Natural killer cell (primary cell): Measurements from ENCODE around the gene BCAS3. TPM values are rescaled to one million over a fixed set of nuclear protein-coding genes. Genes with fewer than 3 reads are reported as not detected.

Source experiments
- ATAC-seq, 3 donors: fragments of 150-1000 bp in 2 of 3; fragments of 200-7000 bp in 1 of 3; cut with Tn5 transposase; 1 replicate in 1 of 3; 2 replicates in 2 of 3; pipeline ENCODE4 v1.10.0; 2021; ENCODE audit warnings: mild to moderate bottlenecking in 2 of 3, moderate library complexity in 2 of 3
- DNase-seq, 2 donors: peaks; one replicate each; pipeline versions ENCODE4 v3.0.0 to v3.0.0-alpha.2; 2013 to 2021; ENCODE audit warnings: mixed read lengths in 1 of 2
- H3K27ac ChIP-seq: one replicate; pipeline ENCODE4 v1.5.1; 2013; ENCODE audit warnings: mild to moderate bottlenecking, low read length
- H3K27me3 ChIP-seq: one replicate; pipeline ENCODE4 v1.6.1; 2013; ENCODE audit warnings: low read length; ENCODE audit not compliant: control insufficient read depth, insufficient read depth
- H3K36me3 ChIP-seq: one replicate; pipeline ENCODE4 v1.6.1; 2013; ENCODE audit warnings: low read length; ENCODE audit not compliant: control insufficient read depth, insufficient read depth
- H3K4me1 ChIP-seq: one replicate; pipeline ENCODE4 v1.6.1; 2013; ENCODE audit warnings: low read length; ENCODE audit not compliant: control insufficient read depth, insufficient read depth
- H3K4me3 ChIP-seq: one replicate; pipeline ENCODE4 v1.5.1; 2013; ENCODE audit warnings: low read length
- H3K9me3 ChIP-seq: one replicate; pipeline ENCODE4 v1.6.1; 2013; ENCODE audit warnings: low read length; ENCODE audit not compliant: control insufficient read depth, insufficient read depth
- H3K27ac Mint-ChIP-seq, 2 donors: one replicate each; pipeline ENCODE4 v1.8.0; 2022; ENCODE audit warnings: mild to moderate bottlenecking in 2 of 2, mixed read lengths in 2 of 2, moderate library complexity in 1 of 2
- H3K27me3 Mint-ChIP-seq, 2 donors: one replicate each; pipeline ENCODE4 v1.8.0; 2022; ENCODE audit warnings: low read depth in 2 of 2, mixed read lengths in 2 of 2
- H3K36me3 Mint-ChIP-seq: one replicate; pipeline ENCODE4 v1.8.0; 2022; ENCODE audit warnings: mixed read lengths
- H3K4me1 Mint-ChIP-seq, 2 donors: one replicate each; pipeline ENCODE4 v1.8.0; 2022; ENCODE audit warnings: mixed read lengths in 2 of 2
- H3K4me3 Mint-ChIP-seq: one replicate; pipeline ENCODE4 v1.8.0; 2022; ENCODE audit warnings: mild to moderate bottlenecking, moderate library complexity, mixed read lengths
- H3K9me3 Mint-ChIP-seq, 2 donors: one replicate each; pipeline ENCODE4 v1.8.0; 2022; ENCODE audit warnings: mixed read lengths in 2 of 2
- CTCF ChIP-seq: fragments of 200-600 bp; IDR thresholded peaks from one replicate; pipeline ENCODE4 v1.8.0; 2022; ENCODE audit warnings: antibody characterized with exemption
- WGBS: methylation state at CpG from one replicate; pipeline ENCODE4 v1.1.7; 2013; ENCODE audit warnings: missing lambda C conversion rate; ENCODE audit not compliant: insufficient coverage; 5-methylcytosine and 5-hydroxymethylcytosine counted together
- intact Hi-C: fragments of 100-400 bp; cut with micrococcal nuclease; formaldehyde crosslinking; loops from one replicate; pipeline ENCODE4 v1.14.2; 2022
- total RNA-seq, 4 donors: library from RNA; stranded (reverse); fragments of 120-200 nt in 1 of 4; gene quantifications; one replicate each; pipeline versions ENCODE4 v1.2.3 to v1.2.4, GENCODE V29; 2013 to 2022

The BCAS3 gene
- total RNA-seq, 3 donors from 2014 or later (not counting 1 experiment from before 2014, with no cell fraction given), result 60.5 to 87.8 (median 72.0) TPM

- DNase-seq (no peak), ATAC-seq (no peak)
- TF ChIP-seq CTCF, result no peak
- H3K27me3 Mint-ChIP-seq, result no peaks in the 10 kb centered on the region
- no peak overlapping the region for H3K4me3 Mint-ChIP-seq
- peak overlapping the region in 1 of 2 donors; percentile 56 for H3K27ac Mint-ChIP-seq
- Histone ChIP-seq H3K9me3 (no peaks in the 10 kb centered on the region), H3K36me3 (no peaks in the 10 kb centered on the region), H3K27ac (no peak overlapping the region), H3K27me3 (no peaks in the 10 kb centered on the region), H3K4me1 (no peaks in the 10 kb centered on the region), H3K4me3 (no peak overlapping the region)
- intact Hi-C loops, result no loop called here
- peaks cover 10 to 14% of the 10 kb centered on the region in 2 donors for H3K4me1 Mint-ChIP-seq
- 62% methylated on average over 4 of the region's 4 CpGs for WGBS
- H3K36me3 Mint-ChIP-seq, result no peaks in the 10 kb centered on the region
- H3K9me3 Mint-ChIP-seq, result no peaks in the 10 kb centered on the region
These were observed 63.4 kb downstream of the BCAS3 start for GRCh38 chr17:60741031-60741430.

- no peaks in the 10 kb centered on the region for H3K4me1 ChIP-seq
- intact Hi-C loops, result no loop called here
- H3K4me3 ChIP-seq, result no peak overlapping the region
- no peaks in the 10 kb centered on the region for H3K9me3 Mint-ChIP-seq
- H3K36me3 Mint-ChIP-seq, result no peaks in the 10 kb centered on the region
- H3K27me3 Mint-ChIP-seq, result no peaks in the 10 kb centered on the region
- H3K4me1 Mint-ChIP-seq, result peaks cover 8 to 10% of the 10 kb centered on the region in 2 donors
- WGBS, result no CpG with 5 or more reads among the region's 1 CpG
- H3K27ac ChIP-seq, result no peak overlapping the region
- no peaks in the 10 kb centered on the region for H3K9me3 ChIP-seq
- H3K4me3 Mint-ChIP-seq, result no peak overlapping the region
- ATAC-seq (no peak), DNase-seq (no peak)
- TF ChIP-seq CTCF, result no peak
- H3K36me3 ChIP-seq, result no peaks in the 10 kb centered on the region
- H3K27ac Mint-ChIP-seq, result no peak overlapping the region
- H3K27me3 ChIP-seq, result no peaks in the 10 kb centered on the region
These were observed 65.6 kb downstream of the BCAS3 start for GRCh38 chr17:60743282-60743681.

- TF ChIP-seq CTCF, result no peak
- Histone ChIP-seq H3K27me3 (no peaks in the 10 kb centered on the region), H3K27ac (no peak overlapping the region), H3K9me3 (no peaks in the 10 kb centered on the region), H3K4me1 (no peaks in the 10 kb centered on the region), H3K4me3 (no peak overlapping the region), H3K36me3 (no peaks in the 10 kb centered on the region)
- H3K9me3 Mint-ChIP-seq, result no peaks in the 10 kb centered on the region
- DNase-seq (no peak), ATAC-seq (no peak)
- peaks cover 5 to 10% of the 10 kb centered on the region in 2 donors for H3K4me1 Mint-ChIP-seq
- no peak overlapping the region for H3K27ac Mint-ChIP-seq
- H3K4me3 Mint-ChIP-seq, result no peak overlapping the region
- H3K27me3 Mint-ChIP-seq, result no peaks in the 10 kb centered on the region
- intact Hi-C loops, result no loop called here
- no peaks in the 10 kb centered on the region for H3K36me3 Mint-ChIP-seq
- 100% methylated on average over 1 of the region's 5 CpGs for WGBS
These were observed 66.1 kb downstream of the BCAS3 start for GRCh38 chr17:60743799-60744198.

- no peaks in the 10 kb centered on the region for H3K36me3 Mint-ChIP-seq
- no peak for TF ChIP-seq CTCF
- no peaks in the 10 kb centered on the region for H3K9me3 Mint-ChIP-seq
- no peak overlapping the region for H3K4me3 Mint-ChIP-seq
- no peak overlapping the region for H3K27ac Mint-ChIP-seq
- H3K36me3 ChIP-seq, result no peaks in the 10 kb centered on the region
- peaks cover 5 to 10% of the 10 kb centered on the region in 2 donors for H3K4me1 Mint-ChIP-seq
- H3K4me3 ChIP-seq, result no peak overlapping the region
- H3K27me3 Mint-ChIP-seq, result no peaks in the 10 kb centered on the region
- H3K27me3 ChIP-seq, result no peaks in the 10 kb centered on the region
- no peak overlapping the region for H3K27ac ChIP-seq
- no CpG with 5 or more reads among the region's 3 CpGs for WGBS
- DNase-seq, result no peak
- ATAC-seq, result no peak
- H3K4me1 ChIP-seq, result no peaks in the 10 kb centered on the region
- intact Hi-C loops, result no loop called here
- H3K9me3 ChIP-seq, result no peaks in the 10 kb centered on the region
These were observed 66.8 kb downstream of the BCAS3 start for GRCh38 chr17:60744355-60744966.
